Measurements from ENCODE around the gene MGAT3. TPM values are rescaled to one million over a fixed set of nuclear protein-coding genes. Genes with fewer than 3 reads are reported as not detected.

Gene MGAT3
- total and polyA plus RNA-seq, 2 of the 13 experiments (the other 11 are each of a cell fraction or from before 2014, with no cell fraction given), result 0.11 to 0.15 TPM

- TF ChIP-seq ZNF142 (CRISPR knock-in tag; IDR thresholded peaks at IDR 0.05) (no peak), NFYB (CRISPR knock-in tag; IDR thresholded peaks at IDR 0.05) (peak; percentile 83), SMARCE1 (IDR thresholded peaks at IDR 0.05; ENCODE audit: borderline replicate concordance) (no peak), RAD51 (IDR thresholded peaks at IDR 0.05; ENCODE audit: borderline replicate concordance) (peak; percentile 44; the same call in 1 of the 2 replicates), DZIP1 (CRISPR knock-in tag; IDR thresholded peaks at IDR 0.05) (no peak), ZNF75D (CRISPR knock-in tag; IDR thresholded peaks at IDR 0.05; ENCODE audit: borderline replicate concordance) (no peak), BCLAF1 (IDR thresholded peaks at IDR 0.05) (no peak), EED (CRISPR knock-in tag; IDR thresholded peaks at IDR 0.05) (no peak), MAX (IDR thresholded peaks at IDR 0.05) (peak; percentile 51), MYC (CRISPR knock-in tag; IDR thresholded peaks at IDR 0.05; ENCODE audit: borderline replicate concordance) (peak; percentile 72; the same call in 1 of the 2 replicates), MATR3 (CRISPR knock-in tag; IDR thresholded peaks at IDR 0.05) (no peak), TRIM24 (CRISPR knock-in tag; IDR thresholded peaks at IDR 0.05) (no peak), SP2 (CRISPR knock-in tag; IDR thresholded peaks at IDR 0.05) (no peak), RFXANK (CRISPR knock-in tag; IDR thresholded peaks at IDR 0.05) (no peak), SUZ12 (IDR thresholded peaks at IDR 0.05; ENCODE audit: low read depth, low read length) (peak; percentile 62), SMAD3 (CRISPR knock-in tag; IDR thresholded peaks at IDR 0.05) (no peak), HOXD1 (CRISPR knock-in tag; IDR thresholded peaks at IDR 0.05) (no peak), ZFX (CRISPR knock-in tag; IDR thresholded peaks at IDR 0.05; ENCODE audit: low read depth) (no peak), SYNCRIP (IDR thresholded peaks at IDR 0.05; ENCODE audit: insufficient read depth, low read depth, low read length) (no peak), IRF2 (CRISPR knock-in tag; IDR thresholded peaks at IDR 0.05) (no peak)
Observed at GRCh38 chr22:39490135-39490798, 33.5 kb downstream of the MGAT3 start (continued).
